ENCODE results near the gene POLD4.

The POLD4 gene

DNA sequence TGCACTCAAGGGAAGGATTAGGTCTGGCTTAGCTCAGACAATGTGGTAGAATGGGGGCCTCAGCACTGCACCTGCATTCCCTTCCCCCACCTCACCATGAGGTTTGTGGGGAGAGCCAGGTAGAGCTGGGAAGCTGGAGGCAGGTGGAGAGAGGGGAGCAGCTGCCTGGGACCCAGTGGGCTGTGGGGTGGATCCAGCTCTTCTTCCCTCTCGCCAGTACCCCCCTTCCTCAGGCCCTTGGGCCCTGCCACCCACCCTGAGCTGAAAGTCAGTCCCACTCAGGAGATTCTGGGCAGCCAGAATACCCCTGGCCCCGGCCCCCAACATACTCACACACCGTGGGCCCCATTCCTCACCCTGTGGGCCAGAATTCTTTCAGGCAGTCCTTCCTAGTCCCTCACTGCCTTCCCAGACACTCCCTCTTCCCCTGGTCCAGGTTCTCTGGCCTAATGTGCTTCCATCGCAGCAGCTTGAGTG is 3.1 kb upstream of the POLD4 start:
- no peaks in the 10 kb centered on the region for H3K27me3 ChIP-seq (ENCODE audit: insufficient read depth, low read depth, severe bottlenecking)
- H3K9me3 ChIP-seq (ENCODE audit: severe bottlenecking), result no peaks in the 10 kb centered on the region
- H3K36me3 ChIP-seq, result no peaks in the 10 kb centered on the region
- H3K4me3 ChIP-seq (ENCODE audit: low read depth, low read length), result no peak overlapping the region
- TF ChIP-seq CTCF (IDR thresholded peaks at IDR 0.05; ENCODE audit: low read depth, low read length), result no peak
- DNase-seq, result peak; percentile 25
- peak overlapping the region; percentile 85 for H3K27ac ChIP-seq

DNA sequence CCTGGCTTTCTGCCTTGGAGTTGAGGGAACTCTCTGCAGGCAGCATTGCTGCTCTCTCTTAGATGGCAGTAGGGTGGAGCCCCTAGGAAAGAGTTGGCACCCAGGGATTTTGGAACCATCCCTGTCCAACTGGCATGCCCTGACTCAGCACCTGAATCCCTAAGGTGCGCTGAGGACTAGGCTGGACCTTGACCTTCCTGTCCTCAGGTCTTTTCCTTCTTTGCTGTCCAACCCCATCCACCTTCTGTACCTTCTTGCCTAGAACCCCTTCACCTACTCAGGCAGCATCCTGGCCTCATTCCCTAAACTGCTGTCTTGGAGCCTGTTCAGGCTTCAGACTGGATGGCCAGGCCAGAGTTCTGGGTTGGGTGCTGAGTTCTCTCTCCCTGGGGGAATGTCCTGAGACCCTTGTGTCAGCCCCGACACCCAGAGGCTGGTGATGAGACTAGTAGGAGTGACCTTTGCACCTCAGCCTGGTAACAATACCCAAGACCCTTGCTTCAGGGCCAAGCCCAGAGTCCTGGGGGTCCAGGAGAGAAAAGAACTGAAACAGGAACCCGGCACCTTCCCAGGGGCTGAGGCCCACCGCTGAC is 2.5 kb upstream of the POLD4 start:
- peak overlapping the region; percentile 85 for H3K27ac ChIP-seq
- no peaks in the 10 kb centered on the region for H3K9me3 ChIP-seq (ENCODE audit: severe bottlenecking)

DNA sequence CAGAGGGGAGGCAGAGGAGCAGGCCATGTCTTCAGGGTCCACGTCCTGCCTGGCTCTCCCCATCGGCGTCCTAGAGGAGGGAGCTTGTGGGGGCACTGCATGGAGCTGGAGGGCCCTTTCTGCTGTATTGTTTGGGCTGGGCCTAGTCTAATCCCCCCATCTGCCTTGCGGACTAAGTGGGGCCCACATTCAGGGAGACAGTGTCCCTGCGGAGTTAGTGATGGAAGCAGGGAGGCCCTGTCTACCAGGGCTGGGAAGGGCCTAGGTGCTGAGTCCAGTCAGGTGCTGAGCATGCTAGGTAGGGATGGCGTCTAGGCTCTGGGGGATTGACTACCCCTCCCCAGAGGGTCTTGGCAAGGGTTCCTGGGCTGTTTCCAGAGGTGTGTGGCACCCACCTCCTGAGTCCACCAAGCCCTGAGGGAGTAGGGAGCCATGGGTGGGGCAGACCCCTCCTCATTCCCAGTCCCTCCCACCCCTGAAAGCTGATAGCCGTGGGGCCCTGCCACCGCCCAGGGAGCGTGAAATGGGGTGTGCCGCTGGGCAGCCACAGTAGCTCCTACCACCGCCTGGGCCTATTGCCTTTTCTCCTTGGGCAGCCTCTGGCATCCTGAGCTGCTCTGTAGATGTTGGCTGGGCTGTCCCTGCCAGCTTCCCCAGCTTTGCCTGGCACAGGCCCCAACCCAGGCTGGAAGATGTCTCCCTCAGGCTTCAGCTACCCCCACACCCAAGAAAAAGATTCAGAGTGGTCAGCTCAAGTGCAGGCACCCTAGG is 1.9 kb upstream of the POLD4 start:
- no peak for TF ChIP-seq CTCF (IDR thresholded peaks at IDR 0.05; ENCODE audit: low read depth, low read length)
- Histone ChIP-seq H3K36me3 (no peaks in the 10 kb centered on the region), H3K9me3 (ENCODE audit: severe bottlenecking) (no peaks in the 10 kb centered on the region), H3K27ac (peak overlapping the region; percentile 85), H3K27me3 (ENCODE audit: insufficient read depth, low read depth, severe bottlenecking) (no peaks in the 10 kb centered on the region), H3K4me3 (ENCODE audit: low read depth, low read length) (no peak overlapping the region)
- DNase-seq, result peak; percentile 42

More for the DNA sequence above, 2.5 kb upstream of the POLD4 start:
- no peak for DNase-seq
- Histone ChIP-seq H3K27me3 (ENCODE audit: insufficient read depth, low read depth, severe bottlenecking) (no peaks in the 10 kb centered on the region), H3K4me3 (ENCODE audit: low read depth, low read length) (no peak overlapping the region), H3K36me3 (no peaks in the 10 kb centered on the region)
- no peak for TF ChIP-seq CTCF (IDR thresholded peaks at IDR 0.05; ENCODE audit: low read depth, low read length)

DNA sequence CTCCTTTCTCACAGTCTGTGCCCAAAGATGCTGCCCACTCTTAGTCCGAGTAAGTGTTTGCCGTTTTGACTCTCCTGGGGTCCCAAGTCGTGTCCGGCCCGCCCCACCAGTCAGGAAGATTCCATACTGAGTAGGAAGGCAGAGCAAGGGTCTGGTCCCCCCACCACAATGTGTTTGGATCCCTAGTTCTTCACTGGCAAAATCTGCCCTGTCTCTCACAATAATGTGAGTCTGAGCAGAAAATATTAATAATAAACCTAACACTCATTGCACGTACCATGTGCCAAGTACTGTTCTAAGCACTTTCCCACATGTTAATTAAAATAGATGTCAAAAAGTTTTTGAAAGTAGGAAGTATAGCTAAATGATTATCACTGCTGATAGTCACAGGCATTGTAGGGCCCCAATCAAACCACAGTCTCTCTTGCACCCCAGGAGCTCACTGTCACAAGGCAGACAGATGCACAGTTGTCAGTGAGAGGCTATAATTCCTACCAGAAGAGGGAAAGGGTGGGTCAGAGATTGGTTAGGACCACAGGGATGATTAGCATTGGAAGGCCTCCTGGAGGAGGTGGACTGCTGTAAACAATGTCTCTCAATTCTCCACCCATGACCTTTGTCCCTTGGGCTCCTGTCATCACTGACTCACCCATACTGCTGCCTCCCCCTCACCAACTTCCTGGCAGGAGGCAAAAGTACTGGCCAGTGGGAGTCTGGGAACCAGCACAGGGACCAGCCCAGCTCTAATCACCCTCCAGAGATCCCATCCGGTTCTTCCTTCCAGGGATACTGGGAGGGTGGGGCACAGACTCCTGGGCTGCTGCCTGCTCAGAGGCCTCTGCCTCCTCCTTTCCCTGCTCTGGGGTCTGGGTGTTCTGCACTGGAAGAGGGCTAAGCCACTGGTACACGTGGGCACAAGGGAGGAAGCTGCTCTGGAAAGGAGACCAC is 1.0 kb upstream of the POLD4 start:
- Histone ChIP-seq H3K36me3 (no peaks in the 10 kb centered on the region), H3K9me3 (ENCODE audit: severe bottlenecking) (no peaks in the 10 kb centered on the region), H3K27me3 (ENCODE audit: insufficient read depth, low read depth, severe bottlenecking) (no peaks in the 10 kb centered on the region), H3K27ac (peak overlapping the region; percentile 85), H3K4me3 (ENCODE audit: low read depth, low read length) (peak overlapping the region; percentile 65)
- no peak for TF ChIP-seq CTCF (IDR thresholded peaks at IDR 0.05; ENCODE audit: low read depth, low read length)
- peak; percentile 62 for DNase-seq

DNA sequence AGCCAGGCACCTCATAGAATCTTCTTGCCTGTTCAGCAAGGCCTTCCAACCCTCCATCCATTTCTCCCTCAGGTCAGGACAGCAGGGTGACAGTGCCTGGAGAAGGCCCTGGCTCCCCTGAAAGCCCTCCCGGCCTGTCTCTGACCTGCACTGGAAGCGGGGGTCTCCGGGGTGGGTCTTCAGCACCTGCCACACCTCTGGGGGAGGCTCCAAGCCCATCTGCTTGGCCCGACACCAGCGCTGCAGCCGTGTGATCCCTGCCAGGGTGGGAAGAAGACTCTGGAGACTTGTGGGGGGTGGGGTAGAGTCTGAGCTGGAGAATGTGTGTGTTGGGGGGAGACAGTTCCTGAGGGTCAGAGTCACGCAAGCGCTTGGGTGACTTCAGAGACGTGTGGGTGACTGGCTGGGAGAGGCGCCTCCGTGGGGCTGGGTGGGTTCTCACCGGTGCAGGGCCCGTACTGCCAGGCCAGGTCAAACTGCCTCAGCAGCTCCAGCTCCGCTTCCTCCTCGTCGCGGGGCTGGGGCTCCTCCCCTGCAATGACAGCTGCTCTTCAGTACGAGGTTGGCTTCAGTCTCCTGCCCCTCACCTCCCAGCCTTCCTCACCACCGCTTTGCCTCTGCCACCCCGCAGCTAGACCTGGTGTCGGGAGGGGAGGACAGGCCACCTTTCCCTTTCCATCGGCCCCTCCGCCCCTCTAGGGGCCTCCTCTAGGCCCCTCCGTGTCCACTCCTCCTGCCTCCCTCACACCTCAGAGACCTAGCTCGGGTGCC is 615 bp downstream of the POLD4 start:
- no peak for DNase-seq
- H3K27ac ChIP-seq, result peak overlapping the region; percentile 91
- H3K36me3 ChIP-seq, result no peaks in the 10 kb centered on the region
- TF ChIP-seq CTCF (IDR thresholded peaks at IDR 0.05; ENCODE audit: low read depth, low read length), result no peak
- peak overlapping the region; percentile 65 for H3K4me3 ChIP-seq (ENCODE audit: low read depth, low read length)
- H3K9me3 ChIP-seq (ENCODE audit: severe bottlenecking), result no peaks in the 10 kb centered on the region
- H3K27me3 ChIP-seq (ENCODE audit: insufficient read depth, low read depth, severe bottlenecking), result no peaks in the 10 kb centered on the region

All from WERI-Rb-1 (cell line).